GM21515 (cell line): ENCODE data around the gene MYO3A.
"Not testable (repeated sequence)": the region's sequence is repeated elsewhere in the genome, so short reads cannot be mapped to it uniquely, and the experiment has no call there.

ENCODE experiments used
- ATAC-seq: cut with Tn5 transposase; IDR thresholded peaks from one replicate; pipeline ENCODE4 v1.9.1; 2021; ENCODE audit not compliant: unreplicated experiment

The MYO3A gene

GRCh38 chr10:25978771-25979170, 44.7 kb downstream of the MYO3A start:
- ATAC-seq = no peak

- ATAC-seq = no peak
Observed at GRCh38 chr10:25982107-25982506, 48.1 kb downstream of the MYO3A start.

GRCh38 chr10:25988583-25988982, 54.6 kb downstream of the MYO3A start:
- no peak for ATAC-seq

- ATAC-seq = no peak
Observed at GRCh38 chr10:25989951-25990350, 55.9 kb downstream of the MYO3A start.

- no peak for ATAC-seq
Observed at GRCh38 chr10:25999295-25999981, 65.4 kb downstream of the MYO3A start.

GRCh38 chr10:26000971-26001370, 66.9 kb downstream of the MYO3A start:
- ATAC-seq = no peak

GRCh38 chr10:26002466-26002865, 68.4 kb downstream of the MYO3A start:
- ATAC-seq = not testable (repeated sequence)

GRCh38 chr10:26015092-26015491, 81.1 kb downstream of the MYO3A start:
- no peak for ATAC-seq

- no peak for ATAC-seq
Observed at GRCh38 chr10:26022831-26023230, 88.8 kb downstream of the MYO3A start.

GRCh38 chr10:26024303-26024702, 90.3 kb downstream of the MYO3A start:
- ATAC-seq = no peak

GRCh38 chr10:26025523-26025922, 91.5 kb downstream of the MYO3A start:
- no peak for ATAC-seq

- ATAC-seq = no peak
Observed at GRCh38 chr10:26029858-26030257, 95.8 kb downstream of the MYO3A start.

GRCh38 chr10:26031300-26031699, 97.3 kb downstream of the MYO3A start:
- ATAC-seq = no peak

- ATAC-seq = no peak
Observed at GRCh38 chr10:26043469-26043868, 109.4 kb downstream of the MYO3A start.

GRCh38 chr10:26044141-26044749, 110.2 kb downstream of the MYO3A start:
- ATAC-seq = no peak

GRCh38 chr10:26046073-26046700, 112.2 kb downstream of the MYO3A start:
- ATAC-seq = no peak

GRCh38 chr10:26048756-26049155, 114.7 kb downstream of the MYO3A start:
- no peak for ATAC-seq

GRCh38 chr10:26052326-26052725, 118.3 kb downstream of the MYO3A start:
- ATAC-seq = no peak

- ATAC-seq = no peak
Observed at GRCh38 chr10:26057466-26057865, 123.4 kb downstream of the MYO3A start.

GRCh38 chr10:26064106-26064505, 130.1 kb downstream of the MYO3A start:
- ATAC-seq = no peak

GRCh38 chr10:26067680-26068079, 133.7 kb downstream of the MYO3A start:
- ATAC-seq = no peak

- ATAC-seq = not testable (repeated sequence)
Observed at GRCh38 chr10:26080971-26081370, 146.9 kb downstream of the MYO3A start.
